Right lung (tissue), 5 donors: ENCODE data around the gene PLIN5. TPM values are rescaled to one million over a fixed set of nuclear protein-coding genes. Genes with fewer than 3 reads are reported as not detected.

ENCODE experiments used
- DNase-seq, 2 donors: peaks; one replicate each; pipeline ENCODE4 v3.0.0-alpha.2; 2013
- polyA plus RNA-seq, 5 donors: library from polyadenylated mRNA; unstranded; fragments of 120-200 nt; gene quantifications; one replicate each; pipeline versions ENCODE4 v1.2.1 to v1.2.3, GENCODE V29; 2013; ENCODE audit warnings: inconsistent platforms in 1 of 5, low replicate concordance in 1 of 5; ENCODE audit not compliant: insufficient read length in 5 of 5, insufficient read depth in 1 of 5

Gene PLIN5
- polyA plus RNA-seq, 5 donors, result 1.8 to 3.1 (median 1.8) TPM

- no peak for DNase-seq
Observed at GRCh38 chr19:4506449-4507149, 28.4 kb downstream of the PLIN5 start.

- DNase-seq, result no peak
Observed at GRCh38 chr19:4505570-4506448, 29.2 kb downstream of the PLIN5 start.

GRCh38 chr19:4504891-4505569, 30.0 kb downstream of the PLIN5 start:
- no peak for DNase-seq

- no peak for DNase-seq
Observed at GRCh38 chr19:4504297-4504701, 30.7 kb downstream of the PLIN5 start.

- DNase-seq, result no peak
Observed at GRCh38 chr19:4503825-4504170, 31.2 kb downstream of the PLIN5 start.

GRCh38 chr19:4503132-4503824, 31.7 kb downstream of the PLIN5 start:
- no peak for DNase-seq

GRCh38 chr19:4502282-4503131, 32.5 kb downstream of the PLIN5 start:
- DNase-seq, result no peak

GRCh38 chr19:4501691-4502090, 33.3 kb downstream of the PLIN5 start:
- no peak for DNase-seq

GRCh38 chr19:4500841-4501591, 34.0 kb downstream of the PLIN5 start:
- no peak for DNase-seq

- no peak for DNase-seq
Observed at GRCh38 chr19:4499855-4500254, 35.2 kb downstream of the PLIN5 start.

- DNase-seq, result no peak
Observed at GRCh38 chr19:4499318-4499717, 35.7 kb downstream of the PLIN5 start.

GRCh38 chr19:4498694-4499093, 36.3 kb downstream of the PLIN5 start:
- no peak for DNase-seq

- no peak for DNase-seq
Observed at GRCh38 chr19:4497770-4498389, 37.1 kb downstream of the PLIN5 start.

- no peak for DNase-seq
Observed at GRCh38 chr19:4496304-4496703, 38.7 kb downstream of the PLIN5 start.

GRCh38 chr19:4495471-4495870, 39.6 kb downstream of the PLIN5 start:
- no peak for DNase-seq

- no peak for DNase-seq
Observed at GRCh38 chr19:4494691-4495064, 40.3 kb downstream of the PLIN5 start.

GRCh38 chr19:4493929-4494690, 40.9 kb downstream of the PLIN5 start:
- DNase-seq, result no peak

- no peak for DNase-seq
Observed at GRCh38 chr19:4493104-4493928, 41.7 kb downstream of the PLIN5 start.
